ENCODE measurements around the gene KCNA5. TPM values are rescaled to one million over a fixed set of nuclear protein-coding genes. Genes with fewer than 3 reads are reported as not detected.

Gene KCNA5
- polyA plus RNA-seq, 1 donor from 2014 or later, result 7.5 TPM

DNA sequence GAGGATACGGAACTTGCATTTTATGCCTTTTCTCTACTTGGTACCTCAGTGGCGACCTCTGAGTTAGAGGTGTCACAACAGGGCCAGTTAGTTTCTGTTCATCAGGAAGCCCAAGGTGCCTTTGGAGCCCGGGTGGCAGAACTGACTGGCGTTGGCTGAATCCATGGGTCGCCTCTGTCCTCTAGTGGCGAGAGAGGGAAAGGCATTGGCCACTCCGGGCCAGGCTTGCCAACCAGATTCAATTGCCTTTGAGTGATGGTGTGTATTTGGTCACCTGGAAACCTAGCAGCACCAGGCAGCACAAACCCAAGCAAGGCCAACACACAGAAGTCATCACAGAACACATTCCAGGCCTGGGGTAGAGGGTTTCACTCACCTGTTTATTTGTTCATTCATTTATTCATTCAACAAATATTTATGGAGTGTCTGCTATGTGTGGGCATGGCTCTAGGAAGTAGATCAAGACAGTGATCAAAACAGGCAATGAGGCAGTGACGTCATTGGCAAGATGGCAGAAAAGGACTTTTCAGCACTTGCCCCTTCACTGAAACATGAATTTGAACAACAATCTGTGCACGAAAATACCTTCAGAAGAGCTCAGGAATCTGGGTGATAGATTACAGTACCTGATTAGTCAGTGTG is 40.5 kb upstream of the KCNA5 start:
- Histone ChIP-seq H3K36me3 (ENCODE audit: insufficient read depth, low read length) (no peaks in the 10 kb centered on the region), H3K4me3 (ENCODE audit: low read length) (no peak overlapping the region), H3K27ac (ENCODE audit: low read length) (no peak overlapping the region), H4K20me1 (ENCODE audit: insufficient read depth) (no peaks in the 10 kb centered on the region), H3F3A (ENCODE audit: insufficient read depth, low read length, poor library complexity, severe bottlenecking) (no peaks in the 10 kb centered on the region), H3K9me2 (ENCODE audit: insufficient read depth, low read length) (no peaks in the 10 kb centered on the region), H2AFZ (ENCODE audit: low read depth, low read length) (no peak overlapping the region), H3K4me2 (ENCODE audit: low read length) (no peak overlapping the region), H3K79me2 (replicated peaks; ENCODE audit: insufficient read depth, low read length) (no peaks in the 10 kb centered on the region), H3K27me3 (ENCODE audit: insufficient read depth, low read depth, low read length) (no peaks in the 10 kb centered on the region), H3K9ac (ENCODE audit: low read length) (no peak overlapping the region), H3K9me3 (ENCODE audit: low read length) (no peaks in the 10 kb centered on the region)
- TF ChIP-seq EZH2 (IDR thresholded peaks at IDR 0.05; ENCODE audit: borderline replicate concordance, insufficient read depth, low read length, poor library complexity, severe bottlenecking), result no peak
- TF ChIP-seq SMC3 (conservative IDR thresholded peaks at IDR 0.05; ENCODE audit: poor library complexity), result peak; percentile 100
- TF ChIP-seq EP300 (conservative IDR thresholded peaks at IDR 0.05; ENCODE audit: poor library complexity, severe bottlenecking), result peak; percentile 11
- TF ChIP-seq MXI1 (conservative IDR thresholded peaks at IDR 0.05; ENCODE audit: poor library complexity, severe bottlenecking), result no peak
- TF ChIP-seq, protein P1, sequence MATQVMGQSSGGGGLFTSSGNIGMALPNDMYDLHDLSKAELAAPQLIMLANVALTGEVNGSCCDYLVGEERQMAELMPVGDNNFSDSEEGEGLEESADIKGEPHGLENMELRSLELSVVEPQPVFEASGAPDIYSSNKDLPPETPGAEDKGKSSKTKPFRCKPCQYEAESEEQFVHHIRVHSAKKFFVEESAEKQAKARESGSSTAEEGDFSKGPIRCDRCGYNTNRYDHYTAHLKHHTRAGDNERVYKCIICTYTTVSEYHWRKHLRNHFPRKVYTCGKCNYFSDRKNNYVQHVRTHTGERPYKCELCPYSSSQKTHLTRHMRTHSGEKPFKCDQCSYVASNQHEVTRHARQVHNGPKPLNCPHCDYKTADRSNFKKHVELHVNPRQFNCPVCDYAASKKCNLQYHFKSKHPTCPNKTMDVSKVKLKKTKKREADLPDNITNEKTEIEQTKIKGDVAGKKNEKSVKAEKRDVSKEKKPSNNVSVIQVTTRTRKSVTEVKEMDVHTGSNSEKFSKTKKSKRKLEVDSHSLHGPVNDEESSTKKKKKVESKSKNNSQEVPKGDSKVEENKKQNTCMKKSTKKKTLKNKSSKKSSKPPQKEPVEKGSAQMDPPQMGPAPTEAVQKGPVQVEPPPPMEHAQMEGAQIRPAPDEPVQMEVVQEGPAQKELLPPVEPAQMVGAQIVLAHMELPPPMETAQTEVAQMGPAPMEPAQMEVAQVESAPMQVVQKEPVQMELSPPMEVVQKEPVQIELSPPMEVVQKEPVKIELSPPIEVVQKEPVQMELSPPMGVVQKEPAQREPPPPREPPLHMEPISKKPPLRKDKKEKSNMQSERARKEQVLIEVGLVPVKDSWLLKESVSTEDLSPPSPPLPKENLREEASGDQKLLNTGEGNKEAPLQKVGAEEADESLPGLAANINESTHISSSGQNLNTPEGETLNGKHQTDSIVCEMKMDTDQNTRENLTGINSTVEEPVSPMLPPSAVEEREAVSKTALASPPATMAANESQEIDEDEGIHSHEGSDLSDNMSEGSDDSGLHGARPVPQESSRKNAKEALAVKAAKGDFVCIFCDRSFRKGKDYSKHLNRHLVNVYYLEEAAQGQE (IDR thresholded peaks at IDR 0.05; ENCODE audit: borderline replicate concordance), result no peak
- no peak for TF ChIP-seq POLR2AphosphoS5 (IDR thresholded peaks at IDR 0.05)
- peak; percentile 99 for TF ChIP-seq RAD21 (conservative IDR thresholded peaks at IDR 0.05)
- TF ChIP-seq, protein P2, sequence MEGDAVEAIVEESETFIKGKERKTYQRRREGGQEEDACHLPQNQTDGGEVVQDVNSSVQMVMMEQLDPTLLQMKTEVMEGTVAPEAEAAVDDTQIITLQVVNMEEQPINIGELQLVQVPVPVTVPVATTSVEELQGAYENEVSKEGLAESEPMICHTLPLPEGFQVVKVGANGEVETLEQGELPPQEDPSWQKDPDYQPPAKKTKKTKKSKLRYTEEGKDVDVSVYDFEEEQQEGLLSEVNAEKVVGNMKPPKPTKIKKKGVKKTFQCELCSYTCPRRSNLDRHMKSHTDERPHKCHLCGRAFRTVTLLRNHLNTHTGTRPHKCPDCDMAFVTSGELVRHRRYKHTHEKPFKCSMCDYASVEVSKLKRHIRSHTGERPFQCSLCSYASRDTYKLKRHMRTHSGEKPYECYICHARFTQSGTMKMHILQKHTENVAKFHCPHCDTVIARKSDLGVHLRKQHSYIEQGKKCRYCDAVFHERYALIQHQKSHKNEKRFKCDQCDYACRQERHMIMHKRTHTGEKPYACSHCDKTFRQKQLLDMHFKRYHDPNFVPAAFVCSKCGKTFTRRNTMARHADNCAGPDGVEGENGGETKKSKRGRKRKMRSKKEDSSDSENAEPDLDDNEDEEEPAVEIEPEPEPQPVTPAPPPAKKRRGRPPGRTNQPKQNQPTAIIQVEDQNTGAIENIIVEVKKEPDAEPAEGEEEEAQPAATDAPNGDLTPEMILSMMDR (IDR thresholded peaks at IDR 0.05; ENCODE audit: poor library complexity, severe bottlenecking), result peak; percentile 98
- TF ChIP-seq TAF1 (IDR thresholded peaks at IDR 0.05; ENCODE audit: low read depth), result no peak

DNA sequence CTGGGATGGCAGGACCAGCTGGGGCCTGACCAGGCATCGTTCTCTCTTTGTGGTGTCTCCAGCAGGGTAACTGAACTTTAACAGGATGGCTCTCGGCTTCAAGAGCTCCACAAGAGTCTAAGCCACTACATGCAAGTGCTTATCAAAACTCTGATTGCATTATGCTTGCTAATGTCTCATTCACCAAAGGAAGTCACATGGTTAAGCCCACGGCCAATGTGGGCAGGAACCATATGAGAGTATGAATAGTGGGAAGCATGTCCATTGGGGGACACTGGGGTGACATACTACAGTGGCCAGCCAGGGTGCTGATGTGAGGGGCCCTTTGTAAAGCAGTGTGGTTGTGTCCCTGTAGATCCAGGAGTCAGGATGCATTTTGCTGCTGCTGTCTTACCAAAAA is 35.0 kb upstream of the KCNA5 start:
- no peaks in the 10 kb centered on the region for H3K36me3 ChIP-seq (ENCODE audit: insufficient read depth, low read length)
- no peak overlapping the region for H3K4me2 ChIP-seq (ENCODE audit: low read length)
- H4K20me1 ChIP-seq (ENCODE audit: insufficient read depth), result no peaks in the 10 kb centered on the region
- no peak overlapping the region for H3K27ac ChIP-seq (ENCODE audit: low read length)
- H3K9me2 ChIP-seq (ENCODE audit: insufficient read depth, low read length), result no peaks in the 10 kb centered on the region
- TF ChIP-seq POLR2AphosphoS5 (IDR thresholded peaks at IDR 0.05), result no peak
- TF ChIP-seq RAD21 (conservative IDR thresholded peaks at IDR 0.05), result no peak
- TF ChIP-seq, protein P2 (IDR thresholded peaks at IDR 0.05; ENCODE audit: poor library complexity, severe bottlenecking), result no peak
- TF ChIP-seq, protein P1 (IDR thresholded peaks at IDR 0.05; ENCODE audit: borderline replicate concordance), result no peak
- TF ChIP-seq TAF1 (IDR thresholded peaks at IDR 0.05; ENCODE audit: low read depth), result no peak
- no peak for TF ChIP-seq MXI1 (conservative IDR thresholded peaks at IDR 0.05; ENCODE audit: poor library complexity, severe bottlenecking)
- no peak for TF ChIP-seq EZH2 (IDR thresholded peaks at IDR 0.05; ENCODE audit: borderline replicate concordance, insufficient read depth, low read length, poor library complexity, severe bottlenecking)
- TF ChIP-seq SMC3 (conservative IDR thresholded peaks at IDR 0.05; ENCODE audit: poor library complexity), result no peak
- TF ChIP-seq EP300 (conservative IDR thresholded peaks at IDR 0.05; ENCODE audit: poor library complexity, severe bottlenecking), result no peak
- H3F3A ChIP-seq (ENCODE audit: insufficient read depth, low read length, poor library complexity, severe bottlenecking), result no peaks in the 10 kb centered on the region
- no peak overlapping the region for H3K4me3 ChIP-seq (ENCODE audit: low read length)
- no peak overlapping the region for H2AFZ ChIP-seq (ENCODE audit: low read depth, low read length)
- no peaks in the 10 kb centered on the region for H3K27me3 ChIP-seq (ENCODE audit: insufficient read depth, low read depth, low read length)
- H3K79me2 ChIP-seq (replicated peaks; ENCODE audit: insufficient read depth, low read length), result no peaks in the 10 kb centered on the region
- H3K9me3 ChIP-seq (ENCODE audit: low read length), result no peaks in the 10 kb centered on the region
- no peak overlapping the region for H3K9ac ChIP-seq (ENCODE audit: low read length)

Measured in neural cell (in vitro differentiated cells).